NCI-H2029 treated with DMSO at 0.1 percent for 48 hours (cell line): ENCODE results near the gene NFYC.
"Not testable (repeated sequence)": the region's sequence is repeated elsewhere in the genome, so short reads cannot be mapped to it uniquely, and the experiment has no call there.

Experiments used
- DNase-seq: peaks from one replicate; lab custom pipeline; 2025; lab: John Stamatoyannopoulos, UW

The NFYC gene

DNA sequence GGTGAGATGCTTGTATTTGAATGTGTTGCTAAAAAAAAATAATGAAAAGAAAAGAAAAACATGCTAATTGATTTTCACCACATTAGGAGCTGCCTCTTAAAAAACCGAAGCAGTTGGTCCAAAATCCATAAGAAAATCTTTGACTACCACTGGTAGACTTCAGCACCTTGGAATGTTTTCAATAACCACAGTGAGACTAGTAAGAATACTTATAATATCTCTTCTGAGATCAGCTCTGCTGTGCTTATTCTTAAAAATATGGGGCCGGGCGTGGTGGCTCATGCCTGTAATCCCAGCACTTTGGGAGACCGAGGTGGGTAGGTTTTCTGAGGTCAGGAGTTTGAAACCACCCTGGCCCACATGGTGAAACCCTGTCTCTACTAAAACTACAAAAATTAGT lies 15.1 kb downstream of the NFYC start:
- DNase-seq, result no peak

DNA sequence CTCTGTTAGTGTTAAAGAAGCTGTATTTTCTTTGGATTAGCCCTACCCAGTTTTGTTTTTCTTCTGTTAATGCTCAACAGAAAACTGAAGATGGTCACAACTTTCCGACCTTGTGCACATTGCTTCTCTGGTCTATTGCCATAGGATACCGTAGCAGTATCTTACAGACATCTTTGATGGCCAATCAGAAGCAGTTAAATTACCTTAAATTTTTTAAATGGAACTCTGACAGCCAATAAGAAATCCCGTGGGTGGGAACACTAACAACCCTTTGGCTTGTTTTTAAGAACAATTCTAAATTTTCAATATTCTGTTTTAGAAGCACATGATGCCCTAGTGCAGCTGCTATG lies 17.2 kb downstream of the NFYC start:
- DNase-seq, result no peak

DNA sequence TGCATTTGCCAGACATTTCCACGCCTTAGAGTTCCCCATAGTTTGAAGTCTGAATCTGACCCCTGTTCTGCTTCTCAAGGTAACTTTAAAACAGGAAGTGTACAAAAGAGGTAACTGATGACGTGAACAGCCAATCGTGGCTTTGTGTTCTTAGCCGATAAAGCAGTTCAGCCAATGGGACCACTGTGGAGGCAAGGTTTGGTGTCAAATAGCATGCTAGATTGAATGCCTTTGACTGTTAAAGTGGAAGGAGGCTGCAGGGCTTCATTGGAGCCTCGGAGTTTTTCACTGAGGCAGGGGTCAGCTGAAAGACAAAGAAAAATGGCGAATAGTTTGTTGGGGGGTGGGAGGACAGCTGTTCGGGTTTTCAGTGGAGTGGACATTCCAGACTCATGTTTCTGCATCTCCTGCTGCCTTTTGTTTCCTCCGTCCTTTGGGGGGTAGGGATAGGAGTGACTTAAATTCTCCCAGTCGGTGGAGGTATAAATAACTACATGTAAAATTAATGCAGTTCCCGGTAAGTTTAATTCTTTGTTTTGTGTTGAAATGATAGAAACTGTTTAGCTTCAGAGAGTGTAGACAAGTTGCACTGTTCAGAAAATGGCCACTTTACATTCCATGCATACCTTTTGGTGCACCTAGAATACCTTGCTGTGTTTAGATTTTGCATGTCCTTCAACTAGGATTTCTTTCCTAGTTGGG lies 17.7 kb downstream of the NFYC start:
- DNase-seq, result peak; percentile 100

DNA sequence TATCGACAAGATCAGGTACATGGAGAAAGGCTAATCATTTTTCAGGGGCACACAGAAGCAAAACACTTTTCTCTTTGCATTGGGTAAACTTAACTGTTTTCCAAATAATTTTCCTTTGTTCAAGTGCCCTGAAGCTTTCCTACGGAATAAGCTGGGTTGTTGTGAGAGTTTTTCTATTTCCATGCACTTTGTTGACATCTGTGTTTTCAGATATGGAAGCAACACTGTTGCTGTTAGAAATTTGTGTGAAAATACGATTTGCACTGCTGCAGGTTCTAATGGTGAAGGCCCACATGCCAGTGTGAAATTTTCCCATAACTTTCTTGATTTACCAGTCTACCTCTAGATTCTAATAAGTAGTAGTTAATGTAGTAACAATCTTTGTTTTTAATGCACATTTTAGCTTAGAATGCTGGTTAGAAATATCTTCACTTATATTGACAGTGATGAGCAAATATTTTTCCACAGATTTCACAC lies 18.3 kb downstream of the NFYC start:
- no peak for DNase-seq

DNA sequence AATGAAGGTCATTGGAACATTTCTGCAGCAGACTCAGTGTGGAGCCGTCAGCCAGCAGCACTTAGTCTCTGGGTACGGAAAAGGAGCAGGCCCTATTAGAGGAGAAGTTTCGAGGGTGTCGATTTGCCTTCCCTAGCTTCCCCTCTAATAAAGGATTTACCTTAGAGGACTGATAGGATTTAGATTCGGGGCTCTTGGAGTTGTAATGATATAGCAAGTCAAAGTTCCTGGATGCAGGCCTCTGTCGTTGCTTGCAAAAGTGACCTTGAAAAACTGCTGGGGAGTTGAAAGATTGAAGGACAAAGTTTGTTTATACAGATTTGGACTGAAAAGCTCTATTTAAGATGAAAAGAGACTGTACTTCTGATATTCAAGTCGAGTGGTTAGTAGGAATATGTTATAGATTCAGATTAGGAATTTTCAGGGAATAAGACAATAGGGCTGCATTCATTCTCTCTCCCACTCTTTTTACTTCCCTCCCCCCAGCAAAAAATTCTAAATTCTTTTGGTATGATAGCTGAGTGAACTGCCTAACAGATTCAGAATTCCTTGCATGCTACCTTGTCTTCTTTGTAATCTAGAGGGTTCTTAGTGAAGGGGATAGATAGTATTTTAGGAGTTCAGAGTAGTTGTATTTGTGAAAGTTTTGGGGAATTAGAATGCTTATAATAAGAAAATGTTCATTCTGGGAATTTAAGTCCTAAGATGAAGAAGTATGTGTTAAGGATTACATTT lies 19.2 kb downstream of the NFYC start:
- no peak for DNase-seq

DNA sequence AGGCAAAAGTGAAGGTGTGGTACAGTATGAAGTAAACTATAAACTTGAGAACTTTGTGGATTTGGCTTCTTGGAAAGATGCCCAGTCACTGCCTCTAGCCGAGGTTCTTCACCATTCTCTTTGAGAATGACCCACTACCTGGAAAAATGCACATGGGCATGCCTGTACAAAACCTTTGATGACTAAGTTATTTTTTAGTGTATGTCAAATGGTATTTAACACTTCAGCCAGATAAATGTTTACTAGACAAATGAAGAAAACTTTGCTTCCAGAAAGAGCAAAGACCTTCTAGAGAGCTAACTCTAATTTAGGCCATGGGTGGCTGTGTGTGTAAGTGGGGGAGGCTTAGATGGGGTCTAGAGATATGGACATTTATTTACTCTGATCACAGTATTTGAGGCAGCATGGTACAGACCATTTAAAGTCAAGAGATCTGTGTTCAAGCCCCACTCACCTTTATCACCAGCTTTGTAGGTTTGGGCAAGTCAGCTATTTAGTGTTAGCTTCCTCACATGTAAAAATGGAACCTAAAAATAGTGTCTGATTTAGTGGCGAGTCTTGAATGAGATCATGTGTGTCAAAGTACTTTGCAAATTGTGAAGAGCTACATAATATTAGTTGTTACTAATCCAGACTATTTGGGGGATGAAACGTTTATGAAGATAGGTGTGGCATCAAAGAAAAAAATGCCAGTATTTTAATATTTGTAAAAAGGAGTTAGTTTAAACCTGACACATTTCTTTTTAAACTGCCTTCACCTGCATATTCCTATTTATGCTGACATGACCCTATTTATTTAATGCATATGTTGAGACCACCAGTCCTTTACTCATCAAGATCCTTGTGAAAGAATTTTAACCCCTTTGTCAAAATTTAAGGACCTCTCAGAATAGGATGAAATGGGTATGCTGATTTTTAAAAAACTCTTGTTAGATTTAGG lies 20.2 kb downstream of the NFYC start:
- DNase-seq, result peak; percentile 93

DNA sequence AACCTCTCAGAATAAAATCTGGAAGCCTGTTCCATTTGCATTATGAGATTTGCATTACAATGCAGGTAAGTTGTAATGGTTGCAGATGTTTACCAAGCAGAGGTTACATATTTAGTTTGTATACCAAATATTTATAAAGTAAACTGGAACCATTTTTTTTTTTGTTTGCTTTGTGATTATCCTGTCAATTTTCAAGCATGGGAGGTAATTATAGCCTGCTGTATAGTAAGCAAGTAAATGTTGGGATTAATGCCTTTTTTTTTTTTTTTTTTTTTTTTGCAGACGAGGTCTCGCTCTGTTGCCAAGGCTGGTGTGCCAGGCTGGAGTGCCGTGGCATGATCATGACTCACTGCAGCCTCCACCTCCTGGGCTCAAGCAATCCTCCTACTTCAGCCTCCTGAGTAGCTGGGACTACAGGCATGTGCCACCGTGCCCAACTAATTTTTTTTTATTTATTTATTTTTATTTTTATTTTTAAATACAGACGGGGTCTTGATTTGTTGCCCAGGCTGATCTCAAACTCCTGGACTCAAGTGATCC lies 21.0 kb downstream of the NFYC start:
- peak; percentile 97 for DNase-seq

DNA sequence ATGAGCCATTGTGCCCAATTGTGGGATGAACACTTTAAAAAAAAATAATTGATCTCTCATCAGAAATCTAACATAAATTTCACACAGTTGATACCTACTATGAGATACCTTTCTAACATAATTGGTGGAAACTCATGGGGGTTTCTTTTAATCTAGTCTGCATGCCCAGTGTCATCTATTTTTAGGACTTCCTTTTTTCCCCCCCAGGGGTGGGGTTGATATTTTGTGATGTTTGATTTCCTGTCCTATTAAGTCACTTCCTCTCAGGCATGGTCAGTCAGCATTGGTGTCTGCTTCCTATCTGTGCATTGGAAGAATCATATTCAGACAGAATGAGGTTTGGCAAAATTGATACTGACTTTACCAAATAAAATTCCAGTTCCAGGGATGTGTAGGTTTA lies 21.5 kb downstream of the NFYC start:
- no peak for DNase-seq

DNA sequence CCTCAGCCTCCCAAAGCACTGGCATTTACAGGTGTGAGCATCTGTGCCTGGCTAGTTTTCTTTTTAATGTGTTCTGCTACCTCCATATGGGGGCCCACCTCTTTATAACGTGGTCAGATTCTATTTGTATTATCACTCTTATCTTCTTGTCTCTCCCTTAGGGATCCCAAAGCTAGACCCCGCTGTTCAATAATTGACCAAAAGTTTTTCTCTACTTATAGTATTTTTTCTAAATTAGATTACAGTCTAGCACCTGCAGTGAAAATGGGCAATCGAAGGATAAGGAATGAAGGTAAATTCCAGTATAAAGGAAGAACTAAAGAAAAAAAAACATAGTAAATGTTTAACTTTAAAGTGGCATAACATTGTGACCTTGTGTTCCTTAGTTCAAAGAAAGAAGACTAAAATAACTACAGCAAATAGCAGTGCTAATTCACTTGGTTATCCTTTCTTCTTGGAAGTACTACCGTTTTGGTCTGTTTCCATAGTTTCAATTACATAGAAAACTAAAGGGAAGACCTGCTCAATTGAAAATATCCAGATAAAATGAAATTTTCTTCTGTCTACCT lies 24.1 kb downstream of the NFYC start:
- DNase-seq, result no peak

DNA sequence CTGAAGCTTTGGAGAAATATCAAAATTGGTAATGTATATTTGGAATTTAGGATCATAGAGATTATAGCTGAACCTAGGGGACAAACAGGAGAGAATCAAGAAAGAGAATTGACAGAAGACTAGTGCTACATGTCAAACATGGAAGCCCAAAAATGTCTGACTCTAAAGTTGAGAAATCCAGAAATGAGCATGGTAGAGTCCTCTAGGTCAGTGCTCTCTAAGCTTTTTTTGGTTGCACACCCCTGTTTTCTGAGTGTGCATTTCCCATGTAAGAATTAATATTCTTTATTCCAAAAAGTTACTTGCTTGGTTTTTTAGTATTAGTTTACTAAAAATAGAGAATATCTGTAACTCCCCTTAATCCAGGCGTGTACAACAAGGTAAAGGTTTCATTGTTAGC lies 25.6 kb downstream of the NFYC start:
- DNase-seq, result no peak

DNA sequence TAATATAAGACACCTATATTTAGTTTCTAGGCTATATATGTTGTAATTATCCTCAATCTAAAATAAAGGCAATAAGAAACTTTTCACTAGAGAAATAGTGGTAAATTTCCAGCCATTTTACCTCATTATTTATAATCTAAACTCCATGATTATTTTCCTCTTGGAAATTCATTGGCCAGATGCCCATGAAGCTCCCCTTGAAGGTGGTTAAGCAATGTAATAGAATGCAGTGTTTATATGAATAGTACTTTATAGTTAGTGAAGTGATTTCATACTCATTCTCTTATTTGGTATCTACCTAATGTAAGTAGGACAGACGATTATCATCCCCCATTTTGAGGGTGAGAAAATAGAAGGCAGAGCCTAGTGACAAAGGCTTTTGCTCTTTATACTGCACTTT lies 26.5 kb downstream of the NFYC start:
- no peak for DNase-seq

DNA sequence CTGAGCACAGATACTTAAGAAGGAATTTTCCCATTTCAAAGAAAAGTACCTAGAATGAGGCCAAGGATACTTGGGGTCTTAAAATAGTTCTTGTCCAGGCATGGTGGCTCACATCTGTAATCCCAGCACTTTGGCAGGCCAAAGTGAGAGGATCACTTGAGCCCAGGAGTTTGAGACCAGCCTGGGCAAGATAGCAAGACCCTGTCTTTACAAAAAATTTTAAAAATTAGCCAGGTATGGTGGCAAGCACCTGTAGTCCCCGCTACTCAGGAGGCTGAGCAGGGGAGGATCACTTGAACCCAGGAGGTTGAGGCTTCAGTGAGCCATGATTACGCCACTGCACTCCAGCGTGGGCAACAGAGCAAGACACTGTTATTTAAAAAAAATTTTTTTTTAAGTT lies 29.0 kb downstream of the NFYC start:
- no peak for DNase-seq

DNA sequence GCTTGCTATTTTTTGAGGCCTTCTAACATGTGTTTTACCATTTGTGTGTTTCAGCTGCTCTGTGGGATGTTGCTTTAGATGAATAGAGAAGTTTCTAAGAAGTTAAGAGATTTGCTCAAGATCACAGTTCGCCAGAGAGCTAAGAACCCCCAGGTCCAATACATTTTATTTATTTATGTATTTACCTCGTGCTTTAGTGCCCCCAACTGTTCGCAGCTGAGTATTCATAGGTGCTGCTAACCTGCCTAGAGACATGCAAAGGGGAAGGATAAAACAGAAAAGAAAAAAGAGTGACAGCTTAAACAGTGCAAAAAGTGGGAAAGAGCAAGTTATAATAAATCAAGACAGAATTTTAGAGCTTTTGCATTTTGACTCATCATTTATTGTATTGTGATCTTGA lies 31.1 kb downstream of the NFYC start:
- no peak for DNase-seq

DNA sequence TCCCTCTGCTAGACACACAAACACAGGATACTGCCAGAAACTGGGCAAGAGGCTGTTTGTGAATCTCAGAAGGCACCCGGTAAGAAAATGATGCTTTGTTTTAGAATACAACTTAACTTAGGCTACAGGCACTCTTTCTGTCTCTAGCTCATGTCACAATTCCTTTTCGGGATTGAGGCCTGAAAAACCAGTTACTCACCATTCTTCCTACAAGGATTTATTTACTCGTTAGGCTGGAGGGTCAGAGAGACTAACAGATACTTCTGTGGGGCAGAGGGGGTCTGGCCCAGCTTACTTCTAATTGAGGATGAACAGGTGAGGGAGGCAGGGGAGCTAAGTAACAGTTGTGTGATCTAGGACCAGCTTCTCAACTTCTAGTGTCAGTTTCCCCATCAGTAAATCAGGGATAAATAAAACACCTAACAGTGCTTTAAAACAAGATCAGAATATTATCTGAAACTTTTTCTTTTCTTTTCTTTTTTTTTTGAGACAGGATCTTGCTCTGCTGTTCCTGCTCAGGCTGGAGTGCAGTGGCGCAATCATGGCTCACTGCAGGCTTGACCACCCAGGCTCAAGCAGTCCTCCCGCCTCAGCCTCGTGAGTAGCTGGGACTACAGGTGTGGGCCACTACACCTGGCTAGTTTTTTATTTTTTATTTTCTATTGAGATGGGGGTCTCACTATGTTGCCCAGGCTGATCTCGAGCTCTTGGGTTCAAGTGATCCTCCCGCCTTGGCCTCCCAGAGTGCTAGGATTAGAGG lies 31.9 kb downstream of the NFYC start:
- no peak for DNase-seq

DNA sequence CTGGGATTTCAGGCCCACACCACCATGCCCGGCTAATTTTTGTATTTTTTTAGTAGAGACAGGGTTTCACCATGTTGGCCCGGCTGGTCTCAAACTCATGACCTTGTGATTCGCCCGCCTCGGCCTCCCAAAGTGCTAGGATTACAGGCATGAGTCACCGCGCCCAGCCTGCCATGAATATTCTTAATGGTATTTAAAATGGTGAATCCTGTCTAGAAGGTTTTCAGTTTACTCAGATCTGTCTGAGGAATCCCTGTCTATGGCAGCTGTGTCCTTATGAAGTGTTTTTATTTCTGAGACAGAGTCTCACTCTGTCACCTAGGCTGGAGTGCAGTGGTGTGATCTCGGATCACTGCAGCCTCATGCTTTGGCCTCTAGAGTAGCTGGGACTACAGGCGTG lies 36.2 kb downstream of the NFYC start:
- not testable (repeated sequence) for DNase-seq

DNA sequence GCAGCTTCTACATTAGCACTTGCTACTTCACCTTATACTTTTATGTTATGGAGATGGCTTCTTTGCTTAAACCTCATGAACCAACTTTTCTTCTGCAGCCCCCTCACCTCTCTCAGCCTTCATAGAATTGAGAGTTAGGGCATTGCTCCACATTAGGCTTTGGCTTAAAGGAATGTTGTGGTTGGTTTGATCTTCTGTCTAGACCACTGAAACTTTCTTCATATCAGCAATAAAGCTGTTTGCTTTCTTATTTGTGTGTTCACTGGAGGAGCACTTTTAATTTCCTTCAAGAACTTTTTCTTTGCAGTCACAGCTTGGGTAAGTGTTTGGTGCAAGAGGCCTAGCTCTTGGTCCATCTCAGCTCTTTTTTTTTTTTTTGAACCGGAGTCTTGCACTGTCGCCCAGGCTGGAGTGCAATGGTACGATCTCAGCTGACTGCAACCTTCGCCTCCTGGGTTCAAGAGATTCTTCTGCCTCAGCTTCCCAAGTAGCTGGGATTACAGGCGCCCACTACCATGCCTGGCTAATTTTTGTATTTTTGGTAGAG lies 37.9 kb downstream of the NFYC start:
- DNase-seq, result not testable (repeated sequence)

DNA sequence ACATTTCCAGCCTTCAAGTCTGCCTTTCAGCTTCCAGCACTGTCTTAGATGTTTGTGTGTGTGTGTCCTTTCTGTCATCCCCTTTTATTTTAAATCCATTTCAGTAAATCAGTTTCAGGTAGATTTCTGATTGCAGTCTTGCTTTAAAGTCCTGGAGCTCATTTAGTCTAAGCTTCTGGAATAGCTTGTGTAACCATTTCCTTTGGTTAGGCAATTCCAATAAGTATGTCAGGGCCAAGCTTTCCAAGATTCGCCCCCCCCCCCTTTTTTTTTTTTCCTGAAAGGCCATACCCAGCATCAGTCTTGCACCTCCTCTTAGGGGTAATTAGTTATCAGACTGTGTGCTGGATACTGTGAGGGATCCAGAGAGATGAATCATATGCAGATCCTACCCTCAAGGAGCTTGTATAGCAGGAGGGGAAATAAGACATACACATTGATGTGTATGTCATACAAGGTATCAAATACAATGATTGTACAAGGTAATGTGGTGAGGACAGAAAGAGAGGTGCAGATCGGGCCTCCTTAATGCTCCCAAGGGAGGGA lies 41.3 kb downstream of the NFYC start:
- DNase-seq, result no peak

DNA sequence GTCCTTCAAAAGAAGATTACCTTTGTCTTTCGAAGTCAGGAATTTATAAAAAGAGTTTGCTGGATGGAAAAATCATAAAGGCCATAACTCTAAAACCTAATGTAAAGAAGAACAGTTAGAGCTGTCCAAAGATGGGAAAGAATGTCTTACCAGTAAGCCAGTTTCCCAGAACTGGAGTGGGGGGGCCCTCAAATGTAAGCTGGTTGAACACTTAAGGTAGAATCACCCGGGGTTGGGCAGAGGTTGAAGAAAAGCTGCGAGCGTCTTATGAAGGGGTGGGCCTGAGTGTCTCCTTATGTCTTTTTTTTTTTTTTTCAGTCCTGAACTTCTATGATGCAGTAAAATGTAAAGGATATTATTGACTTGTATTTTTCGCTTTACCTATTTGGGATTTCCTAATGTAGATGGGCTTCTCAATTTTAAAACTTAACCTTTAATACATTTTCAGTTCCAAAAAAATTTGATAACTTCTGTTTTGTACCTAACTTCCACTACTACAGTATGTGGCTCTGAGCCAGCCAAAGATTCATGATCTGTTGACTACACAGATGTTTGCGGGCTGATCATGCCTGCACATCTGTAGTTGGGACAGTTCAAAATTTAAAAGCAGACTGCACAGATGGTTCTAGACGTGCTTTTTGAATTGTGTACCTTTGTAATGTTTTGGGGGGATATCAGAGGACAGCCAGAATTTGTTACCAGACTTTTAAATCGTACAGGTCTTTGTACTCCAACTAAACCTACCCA lies 43.6 kb downstream of the NFYC start:
- no peak for DNase-seq

DNA sequence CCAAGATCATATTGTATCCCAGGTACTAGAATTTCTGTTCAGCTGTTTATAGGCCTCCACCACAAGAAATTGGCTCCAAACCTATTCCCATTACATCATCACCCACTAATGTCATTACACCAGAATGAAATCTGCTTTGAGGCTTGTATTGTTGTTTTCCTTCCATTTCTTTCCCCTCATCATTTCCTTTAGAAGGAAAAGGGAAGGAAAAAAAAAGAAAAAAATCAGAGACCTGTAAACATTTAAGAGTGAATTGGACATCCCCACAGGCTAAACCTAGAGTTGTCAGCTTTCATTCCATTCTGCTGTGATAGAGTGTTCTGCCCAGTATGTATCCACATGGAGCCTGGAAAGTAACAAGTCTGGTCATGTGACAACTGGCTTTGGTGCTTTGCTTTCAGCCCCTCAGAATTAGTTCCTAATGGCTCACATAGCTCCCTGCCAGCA lies 44.6 kb downstream of the NFYC start:
- DNase-seq, result peak; percentile 83

DNA sequence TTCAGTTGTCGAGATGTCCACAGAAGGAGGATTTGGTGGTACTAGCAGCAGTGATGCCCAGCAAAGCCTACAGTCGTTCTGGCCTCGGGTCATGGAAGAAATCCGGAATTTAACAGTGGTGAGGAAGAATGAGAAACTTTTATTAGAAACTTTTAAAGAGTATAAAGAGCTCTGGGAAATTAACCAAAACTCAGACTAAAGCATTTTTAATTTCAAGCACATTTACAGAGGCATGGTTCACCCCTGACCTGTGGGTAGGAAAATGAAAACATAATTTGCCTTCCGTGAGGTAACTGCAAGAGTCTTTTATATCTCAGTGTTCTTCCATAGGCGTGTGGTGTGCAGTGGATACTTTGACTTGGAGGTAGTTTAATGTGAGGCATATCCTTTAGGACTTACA lies 47.3 kb downstream of the NFYC start:
- DNase-seq, result no peak
